Bone marrow (tissue), 2 donors: ENCODE measurements around the gene HMX2.
"Not testable (repeated sequence)": the region's sequence is repeated elsewhere in the genome, so short reads cannot be mapped to it uniquely, and the experiment has no call there.

Experiments used
- DNase-seq, 2 donors: peaks; one replicate each; lab custom pipeline; 2025; lab: John Stamatoyannopoulos, UW

The HMX2 gene

DNA sequence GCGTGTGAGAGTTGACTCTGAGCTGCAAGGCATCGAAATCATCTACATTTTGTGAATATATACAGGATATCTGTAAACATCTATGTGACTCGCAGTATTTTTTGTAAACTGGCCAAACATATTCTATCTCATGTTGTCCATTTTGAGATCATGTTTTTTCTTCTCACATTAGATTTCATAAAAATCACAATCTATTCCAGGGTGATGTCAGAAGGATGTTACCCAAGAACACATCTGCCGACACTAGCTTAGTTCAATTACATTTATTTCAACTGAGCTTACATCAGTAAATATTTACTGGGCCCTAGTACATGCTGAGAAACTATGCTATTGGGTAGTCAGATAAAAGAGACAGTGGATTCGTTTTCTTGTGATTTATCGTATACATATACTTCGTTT, 3.8 kb downstream of the HMX2 start:
- no peak for DNase-seq

DNA sequence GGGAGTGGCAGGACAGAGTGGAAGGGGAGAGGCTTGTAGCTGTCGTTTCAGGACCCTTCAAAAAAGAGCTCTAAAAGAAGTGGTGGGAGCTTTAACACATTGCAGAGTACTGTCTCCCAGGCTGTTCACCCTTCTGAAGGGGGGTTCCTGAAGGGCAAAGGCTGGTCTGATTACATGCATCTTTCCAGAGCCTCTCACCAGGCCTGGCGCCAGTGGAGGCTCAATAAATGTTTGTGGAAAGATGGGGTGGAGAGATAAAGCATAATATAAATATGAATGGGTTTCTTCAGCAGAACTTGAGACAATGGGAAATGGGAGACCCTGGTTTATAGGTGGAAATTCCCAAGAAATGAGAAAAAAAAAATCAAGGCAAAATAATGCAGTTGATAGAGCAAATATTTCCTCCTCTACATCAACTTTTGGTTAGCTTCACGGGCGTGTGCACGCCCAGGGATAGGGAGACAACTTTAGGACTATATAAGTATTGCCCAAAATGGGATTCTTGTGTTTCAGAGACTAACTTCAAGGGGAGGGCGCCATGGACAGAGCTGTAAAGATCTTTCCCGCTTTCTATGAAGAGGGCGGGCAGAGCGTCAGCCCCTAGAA, 5.7 kb downstream of the HMX2 start:
- no peak for DNase-seq

DNA sequence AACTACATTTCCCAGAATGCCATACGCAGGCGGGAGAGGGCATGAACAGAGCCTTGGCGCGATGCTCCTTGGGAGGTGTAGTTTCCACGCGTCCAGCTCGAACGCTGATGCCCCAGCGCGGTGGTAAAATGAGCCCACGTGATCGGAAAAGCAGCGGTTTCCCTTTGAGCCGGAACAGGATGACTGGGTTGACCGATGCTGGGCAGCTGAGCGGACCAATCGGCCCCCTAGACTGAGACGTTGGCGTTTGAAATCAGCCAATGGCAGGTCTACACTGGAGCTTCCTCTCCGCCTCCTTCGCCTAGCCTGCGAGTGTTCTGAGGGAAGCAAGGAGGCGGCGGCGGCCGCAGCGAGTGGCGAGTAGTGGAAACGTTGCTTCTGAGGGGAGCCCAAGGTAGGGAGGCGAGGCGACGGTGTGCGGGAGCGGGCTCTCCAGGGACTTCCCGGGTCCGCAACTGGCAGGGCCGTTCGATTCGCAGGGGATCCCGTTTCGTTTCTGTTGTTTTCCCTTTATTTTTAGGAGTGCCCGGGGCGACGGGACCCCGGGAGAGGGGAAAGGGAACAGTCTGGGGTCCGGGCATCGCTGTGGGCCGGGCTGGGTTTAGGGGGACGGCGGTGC, 6.3 kb downstream of the HMX2 start, which contains the start of gene BUB3:
TSS of gene BUB3 (plus strand) at position 311 of the 619 bp plus-strand sequence. CDS start 516 bp downstream, outside the sequence.
- peak; percentile 63 to 98 for DNase-seq

DNA sequence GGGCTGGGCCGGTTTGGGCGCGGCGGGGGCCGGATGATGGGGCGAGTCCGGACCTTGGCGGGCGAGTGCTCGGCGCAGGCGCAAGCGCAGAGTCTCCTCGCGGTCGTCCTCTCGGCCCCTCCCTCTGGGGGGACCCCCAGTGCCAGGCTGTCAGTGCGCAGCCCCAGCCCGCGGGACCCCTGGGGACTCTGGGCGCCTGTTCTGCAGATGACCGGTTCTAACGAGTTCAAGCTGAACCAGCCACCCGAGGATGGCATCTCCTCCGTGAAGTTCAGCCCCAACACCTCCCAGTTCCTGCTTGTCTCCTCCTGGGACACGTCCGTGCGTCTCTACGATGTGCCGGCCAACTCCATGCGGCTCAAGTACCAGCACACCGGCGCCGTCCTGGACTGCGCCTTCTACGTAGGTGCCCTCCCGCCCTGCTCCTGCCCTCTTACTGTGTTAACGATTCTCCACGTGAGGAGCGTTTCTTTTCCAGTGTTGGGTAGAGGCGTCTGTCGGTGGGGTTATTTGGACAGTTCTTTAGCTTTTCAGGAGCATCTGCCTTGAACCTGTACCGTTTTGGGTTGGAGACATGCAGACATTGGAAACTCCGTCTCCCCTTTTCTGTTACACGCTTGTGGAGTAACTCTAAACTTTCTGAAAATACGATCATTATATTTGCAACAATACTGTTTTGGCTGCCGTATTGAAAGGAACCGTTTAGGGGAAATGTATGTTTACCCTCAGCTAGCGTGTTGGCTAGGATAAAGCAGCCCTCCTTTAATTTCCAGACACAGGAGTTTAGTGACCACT, 7.0 kb downstream of the HMX2 start:
- DNase-seq, result no peak

DNA sequence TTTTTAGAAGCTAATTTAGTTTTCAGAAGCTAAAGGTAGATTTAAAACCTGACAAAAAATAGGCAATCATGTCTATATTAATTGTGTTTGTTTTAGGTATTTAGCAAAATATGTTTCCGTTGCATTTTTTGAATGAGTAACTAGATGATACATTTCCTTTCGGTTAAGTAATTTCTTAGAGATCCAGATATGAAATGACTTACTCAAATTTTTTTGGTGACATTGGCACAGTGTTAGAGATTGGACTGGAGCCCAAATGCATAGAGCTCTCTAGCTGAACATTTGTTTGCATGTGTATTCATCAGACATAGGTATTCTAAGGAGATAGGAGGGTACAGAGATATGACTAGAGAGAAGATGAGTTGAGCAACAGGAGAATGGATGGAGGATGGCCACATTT, 8.1 kb downstream of the HMX2 start:
- no peak for DNase-seq

DNA sequence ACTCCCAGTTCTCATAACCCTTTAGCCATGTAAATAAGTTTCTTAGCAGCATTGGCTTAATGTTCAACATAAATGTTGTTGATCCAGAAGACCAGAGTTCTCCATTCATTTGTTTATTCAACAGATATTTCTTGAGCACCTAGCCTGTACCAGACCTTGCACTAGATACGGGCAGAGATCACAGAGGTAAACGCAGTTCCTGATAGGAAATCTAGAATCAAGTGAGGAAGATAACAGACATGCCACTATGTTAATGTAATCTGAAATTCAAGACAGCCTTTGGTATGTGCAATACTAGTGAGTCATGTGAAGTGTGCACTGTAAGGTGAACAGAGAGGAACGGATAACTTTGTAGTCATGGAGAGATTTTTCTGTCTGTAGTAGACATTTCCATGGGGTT, 9.3 kb downstream of the HMX2 start:
- DNase-seq, result no peak

DNA sequence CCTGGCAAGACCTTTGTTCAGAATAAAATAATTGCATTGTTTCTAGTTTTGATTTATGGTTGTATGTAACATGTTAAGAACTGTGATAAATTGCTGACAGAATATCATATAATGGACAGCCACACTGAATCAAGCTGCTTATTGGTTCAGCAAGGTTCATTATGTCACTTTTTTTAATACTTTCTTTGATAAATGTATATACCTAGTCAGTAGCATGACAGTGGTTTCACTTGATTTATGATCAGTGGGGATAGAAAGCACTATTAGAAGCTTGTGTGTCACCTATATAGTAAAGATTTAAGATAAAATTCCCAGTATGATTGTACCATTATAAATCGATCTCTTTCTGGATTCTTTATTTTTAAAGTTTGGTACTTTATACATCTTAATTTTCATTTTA, 10.7 kb downstream of the HMX2 start:
- no peak for DNase-seq

DNA sequence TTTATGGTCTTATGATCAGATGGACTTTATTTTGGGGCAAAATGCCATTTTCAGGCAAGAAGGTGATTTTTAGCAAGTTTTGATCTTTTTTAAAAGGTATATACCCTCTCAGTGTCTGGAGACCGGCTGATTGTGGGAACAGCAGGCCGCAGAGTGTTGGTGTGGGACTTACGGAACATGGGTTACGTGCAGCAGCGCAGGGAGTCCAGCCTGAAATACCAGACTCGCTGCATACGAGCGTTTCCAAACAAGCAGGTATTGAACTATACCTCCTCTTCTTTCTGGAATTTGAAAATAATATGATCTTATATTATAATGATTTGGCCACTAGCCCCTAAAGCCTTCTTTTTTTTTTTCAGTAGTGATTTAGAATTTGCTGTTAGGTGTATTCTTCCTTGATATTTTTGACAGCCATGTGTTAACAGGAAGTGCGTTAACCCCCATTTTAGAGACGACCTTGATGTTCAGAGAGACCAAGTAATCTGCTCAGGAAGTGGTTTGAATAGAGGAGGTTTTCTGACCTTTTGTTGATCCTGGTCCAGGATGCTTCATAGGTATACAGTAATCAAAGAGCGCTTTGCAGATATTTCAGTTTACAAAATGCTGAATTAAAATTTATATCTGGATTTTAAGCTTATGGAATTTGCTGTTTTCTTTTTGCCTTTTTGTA, 12.5 kb downstream of the HMX2 start:
- no peak for DNase-seq

DNA sequence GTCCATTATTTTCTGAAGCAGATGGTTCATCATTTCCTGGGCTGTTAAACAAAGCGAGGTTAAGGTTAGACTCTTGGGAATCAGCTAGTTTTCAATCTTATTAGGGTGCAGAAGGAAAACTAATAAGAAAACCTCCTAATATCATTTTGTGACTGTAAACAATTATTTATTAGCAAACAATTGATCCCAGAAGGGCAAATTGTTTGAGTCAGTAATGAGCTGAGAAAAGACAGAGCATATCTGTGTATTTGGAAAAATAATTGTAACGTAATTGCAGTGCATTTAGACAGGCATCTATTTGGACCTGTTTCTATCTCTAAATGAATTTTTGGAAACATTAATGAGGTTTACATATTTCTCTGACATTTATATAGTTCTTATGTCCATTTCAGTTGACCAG, 16.4 kb downstream of the HMX2 start:
- DNase-seq, result no peak

DNA sequence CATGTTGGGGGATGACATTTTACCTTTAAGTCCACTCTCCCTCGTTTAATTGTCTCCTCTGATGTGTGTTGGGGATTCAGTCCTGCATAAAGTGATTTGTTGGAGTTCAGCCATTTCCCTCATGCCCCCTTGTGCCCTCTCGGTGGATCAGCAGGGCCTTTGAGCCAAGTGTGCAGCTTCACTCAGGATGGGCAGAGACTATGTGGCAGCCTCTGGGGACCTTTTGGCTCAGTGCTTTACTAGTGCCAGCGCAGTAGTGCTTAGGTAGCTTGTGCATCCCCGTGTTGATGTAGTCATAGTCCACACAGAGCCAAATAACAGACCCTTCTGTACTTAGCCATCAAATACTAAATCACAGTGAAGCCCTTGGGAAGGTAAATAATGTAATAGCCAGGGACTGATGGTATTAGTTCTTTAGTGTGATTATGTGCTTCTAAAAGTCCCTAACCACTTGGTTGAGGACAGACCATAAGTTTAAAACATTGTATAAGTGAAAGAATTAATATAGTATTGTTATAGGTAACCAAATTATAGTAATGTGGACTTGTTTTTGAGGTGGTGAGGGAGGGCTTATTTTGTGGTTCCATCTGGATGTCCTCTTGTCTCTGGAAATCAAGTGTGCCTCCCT, 17.6 kb downstream of the HMX2 start:
- no peak for DNase-seq

DNA sequence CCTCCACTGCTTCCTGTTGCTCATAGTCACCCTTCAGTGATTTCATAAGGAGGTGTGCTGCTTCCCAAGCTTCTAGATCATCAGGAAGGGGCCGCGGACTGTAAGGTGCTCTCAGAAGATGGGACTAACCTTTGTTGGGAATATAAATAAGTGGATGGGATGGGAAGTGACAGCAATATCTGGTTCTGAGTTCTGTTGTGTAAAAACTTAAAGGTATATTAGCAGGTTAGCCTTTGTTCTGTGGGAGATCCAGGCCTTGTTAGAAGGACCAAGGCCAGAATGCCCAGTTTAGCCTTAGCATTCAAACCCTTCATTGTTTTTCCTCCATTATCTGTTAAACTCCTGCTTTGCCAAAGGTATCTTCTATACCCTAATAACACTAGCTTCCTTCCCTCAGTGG, 18.7 kb downstream of the HMX2 start:
- no peak for DNase-seq

DNA sequence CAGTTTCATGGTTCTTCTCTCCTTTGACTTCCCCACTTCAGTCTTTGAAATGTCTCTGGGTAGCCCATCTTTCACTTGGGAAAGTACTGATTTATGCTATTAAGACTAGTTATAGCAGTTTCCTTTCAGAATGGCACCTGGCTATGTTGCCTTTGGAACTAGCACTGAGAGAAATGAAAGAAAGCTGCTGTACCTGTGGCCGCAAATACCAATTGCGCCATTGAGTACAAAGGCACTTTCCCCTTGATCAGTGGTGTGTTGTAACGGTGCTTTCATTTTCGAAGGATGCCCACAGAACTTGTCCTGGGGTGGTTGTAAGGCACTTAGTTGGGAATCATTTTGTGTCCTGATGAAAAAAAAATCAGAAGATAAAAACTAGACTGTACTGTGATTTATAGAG, 23.0 kb downstream of the HMX2 start:
- no peak for DNase-seq

DNA sequence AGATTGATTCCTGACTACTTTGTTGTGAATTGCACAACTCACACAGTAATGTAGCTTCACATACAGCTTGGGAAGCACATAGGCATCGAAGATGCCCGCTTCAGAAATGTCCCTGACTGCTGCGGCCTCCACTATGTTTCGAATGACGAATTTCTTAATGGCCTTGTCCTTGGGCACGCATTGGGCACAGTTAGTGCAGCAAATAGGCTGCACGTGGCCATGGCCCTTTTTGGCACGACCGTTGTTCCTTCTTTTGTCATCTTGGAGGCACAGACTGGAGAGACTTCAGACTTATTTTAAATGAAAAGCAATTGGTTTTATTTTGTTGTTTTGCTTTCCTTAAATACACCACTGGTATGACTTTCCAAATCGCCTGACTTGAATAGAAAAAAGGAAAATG, 23.7 kb downstream of the HMX2 start:
- not testable (repeated sequence) for DNase-seq

DNA sequence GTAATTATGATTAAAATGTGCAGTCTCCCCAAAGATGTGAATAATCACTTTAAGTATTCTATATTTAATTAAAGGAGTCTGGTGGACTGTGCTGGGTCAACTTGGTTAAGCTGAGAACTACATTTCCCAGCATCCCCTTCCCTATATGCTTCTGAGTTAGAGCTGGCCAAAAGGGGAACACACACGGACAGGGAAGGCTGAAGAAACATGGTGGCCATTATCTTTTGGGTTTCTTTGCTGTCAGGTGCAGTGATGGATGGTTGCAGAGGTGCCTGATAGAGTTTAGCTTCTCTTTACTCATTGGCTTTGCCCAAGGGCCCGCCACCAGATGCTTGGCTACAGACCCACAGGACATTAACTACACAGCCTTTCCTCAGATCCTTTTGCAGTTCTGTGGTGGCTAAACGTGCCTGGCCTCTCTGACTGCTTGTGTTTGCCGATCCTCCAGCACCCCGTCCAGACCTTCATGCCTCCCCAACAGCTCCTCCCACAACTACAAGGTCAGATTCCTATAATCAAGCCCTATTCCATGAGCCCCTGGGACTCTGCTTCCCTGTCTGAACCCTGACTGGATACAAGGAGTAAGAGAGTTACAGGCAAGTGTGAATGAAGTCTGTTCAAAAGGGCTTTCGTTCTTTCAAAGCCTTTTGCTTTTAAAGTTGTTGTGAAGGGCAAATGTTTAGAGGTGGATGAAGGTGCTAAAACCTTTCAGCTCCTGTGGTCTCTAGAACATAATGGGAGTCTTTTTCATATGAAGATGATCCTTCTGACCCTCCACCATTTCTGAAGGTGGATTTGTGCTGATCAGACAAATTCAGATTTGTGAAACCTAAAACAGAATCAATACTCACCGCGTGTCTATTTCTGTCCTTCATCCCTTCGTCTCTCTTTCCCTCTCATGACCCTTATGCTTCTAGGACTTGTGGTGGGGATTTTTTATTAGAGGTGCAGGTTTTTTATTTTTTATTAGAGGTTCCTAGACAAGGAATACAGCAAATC, 27.8 kb downstream of the HMX2 start:
- no peak for DNase-seq

DNA sequence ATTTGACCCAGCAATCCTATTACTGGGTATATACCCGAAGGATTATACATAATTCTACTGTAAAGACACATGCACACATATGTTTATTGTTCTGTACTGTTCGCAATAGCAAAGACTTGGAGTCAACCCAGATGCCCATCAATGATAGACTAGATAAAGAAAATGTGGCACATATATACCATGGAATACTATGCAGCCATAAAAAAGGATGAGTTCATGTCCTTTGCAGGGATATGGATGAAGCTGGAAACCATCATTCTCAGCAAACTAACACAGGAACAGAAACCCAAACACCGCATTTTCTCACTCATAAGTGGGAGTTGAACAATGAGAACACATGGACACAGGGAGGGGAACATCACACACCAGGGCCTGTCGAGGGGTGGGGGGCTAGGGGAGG, 30.5 kb downstream of the HMX2 start:
- not testable (repeated sequence) for DNase-seq

DNA sequence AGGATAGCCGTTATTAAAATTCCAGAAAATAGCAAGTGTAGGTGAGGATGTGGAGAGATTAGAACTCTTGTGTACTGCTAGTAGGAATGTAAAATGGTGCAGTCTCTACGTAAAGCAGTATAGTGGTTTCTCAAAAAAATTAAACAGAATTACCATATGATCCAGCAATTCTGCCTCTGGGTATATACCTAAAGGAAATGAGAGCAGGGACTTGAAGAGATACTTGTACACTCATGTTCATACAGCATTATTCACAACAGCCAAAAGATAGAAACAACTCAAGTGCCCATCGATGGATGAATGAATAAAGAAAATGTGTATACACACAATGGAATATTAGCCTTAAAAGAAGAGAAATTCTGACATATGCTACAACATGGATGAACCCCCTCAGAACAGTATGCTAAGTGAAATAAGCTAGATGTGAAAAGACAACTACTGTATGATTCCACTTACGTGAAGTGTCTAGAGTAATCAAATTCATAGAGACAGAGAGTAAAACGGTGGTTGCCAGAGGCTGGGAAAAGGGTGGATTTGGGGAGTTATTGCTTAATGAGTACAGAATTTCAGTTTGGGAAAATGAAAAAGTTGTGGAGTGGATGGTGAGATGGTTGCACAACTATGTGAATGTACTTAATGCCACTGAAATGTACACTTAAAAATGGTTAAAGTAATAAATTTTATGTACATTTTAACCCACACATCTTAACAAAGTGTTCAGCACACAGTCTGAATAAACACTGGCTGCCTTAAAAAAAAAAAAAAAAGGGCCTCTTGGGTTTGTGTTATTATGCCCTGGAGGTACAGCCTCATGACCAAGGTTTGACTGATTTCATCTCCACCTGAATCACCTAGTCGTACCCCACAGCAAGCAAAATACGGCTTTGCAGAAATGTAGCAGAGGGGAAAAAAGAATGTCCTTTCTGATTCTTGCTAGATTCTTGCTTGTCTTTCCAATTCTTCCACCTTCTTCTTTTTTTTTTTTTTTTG, 32.5 kb downstream of the HMX2 start:
- DNase-seq, result no peak

DNA sequence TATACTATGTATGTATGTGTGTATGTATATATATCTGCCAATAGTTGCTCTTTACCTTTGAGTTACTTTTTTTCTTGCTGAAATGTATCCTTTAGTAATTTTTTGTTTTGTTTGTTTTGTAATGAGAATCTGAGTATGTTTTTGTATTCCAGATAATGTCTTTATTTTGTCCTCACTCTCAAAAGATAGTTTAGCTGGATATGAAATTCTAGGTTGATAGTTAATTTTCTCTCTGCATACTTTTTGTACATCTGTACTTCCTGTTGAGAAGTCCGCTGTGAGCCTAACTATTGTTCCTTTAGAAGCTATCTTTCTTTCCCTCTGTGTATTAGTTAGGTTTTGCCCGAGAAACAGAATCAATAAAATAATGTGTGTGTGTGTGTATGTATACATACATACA, 35.8 kb downstream of the HMX2 start:
- DNase-seq, result no peak

DNA sequence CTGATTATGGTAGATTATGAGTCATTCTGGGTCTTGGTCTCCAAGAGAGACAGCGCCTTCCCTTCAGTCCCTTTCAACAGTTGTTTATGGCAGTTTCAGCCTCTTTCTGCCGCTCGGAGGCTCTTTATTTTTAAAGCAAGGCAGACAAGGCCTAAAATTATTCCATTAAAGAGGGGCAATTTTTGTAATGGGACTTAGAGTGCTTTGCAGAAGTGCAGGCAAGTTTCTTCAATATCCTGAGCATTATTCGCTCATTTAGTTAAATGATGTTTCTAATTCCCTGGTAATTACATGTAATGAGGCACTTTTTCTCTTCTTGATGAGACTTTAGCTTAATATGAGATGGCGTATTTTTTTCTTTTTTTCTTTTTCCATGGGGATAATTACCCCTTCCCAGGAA, 39.8 kb downstream of the HMX2 start:
- no peak for DNase-seq

DNA sequence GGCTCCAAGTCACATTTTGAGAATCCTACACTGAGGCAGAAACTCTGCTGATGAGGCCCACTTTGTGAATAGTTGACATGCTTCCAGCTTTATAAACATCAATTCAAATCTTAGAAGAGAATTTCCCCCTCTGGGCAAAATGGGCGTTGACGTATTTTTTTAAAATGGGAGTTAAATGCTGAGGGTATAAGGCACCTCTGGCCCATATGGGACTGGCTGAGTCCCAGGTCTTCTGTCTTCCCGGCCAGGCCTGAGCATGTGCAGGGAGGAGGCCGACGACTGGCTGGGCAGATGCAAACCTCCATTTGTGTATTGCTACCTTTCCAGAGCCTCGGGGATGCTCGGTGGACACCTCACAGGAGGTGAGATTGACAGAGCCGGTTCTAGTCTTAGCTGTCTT, 44.0 kb downstream of the HMX2 start:
- DNase-seq, result no peak

DNA sequence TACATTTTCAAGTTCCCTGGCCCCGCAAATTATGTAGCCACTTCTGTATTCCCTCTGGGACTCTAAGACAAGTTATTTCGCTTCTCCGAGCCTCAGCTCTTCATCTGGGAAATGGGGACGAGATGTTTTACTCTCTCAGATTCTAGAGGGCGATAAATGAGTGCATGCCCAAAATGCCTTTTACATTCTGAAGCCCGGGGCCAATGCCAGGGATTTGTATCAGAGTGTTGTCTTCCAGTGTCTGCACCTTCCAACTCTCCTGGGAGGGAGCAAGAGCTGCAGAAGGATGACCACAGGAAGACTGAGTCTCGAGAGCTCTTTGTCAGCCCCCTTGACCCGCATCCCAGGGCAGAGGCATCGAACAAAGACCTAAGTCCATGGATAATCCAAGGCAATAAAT, 46.1 kb downstream of the HMX2 start:
- DNase-seq, result no peak
